IPS-NIHi7 (cell line): ENCODE results near the gene SKI.

Source experiments
- DNase-seq: peaks from one replicate; pipeline ENCODE4 v3.0.0; 2012; ENCODE audit warnings: mixed read lengths; ENCODE audit errors: extremely low spot score

Gene SKI

DNA sequence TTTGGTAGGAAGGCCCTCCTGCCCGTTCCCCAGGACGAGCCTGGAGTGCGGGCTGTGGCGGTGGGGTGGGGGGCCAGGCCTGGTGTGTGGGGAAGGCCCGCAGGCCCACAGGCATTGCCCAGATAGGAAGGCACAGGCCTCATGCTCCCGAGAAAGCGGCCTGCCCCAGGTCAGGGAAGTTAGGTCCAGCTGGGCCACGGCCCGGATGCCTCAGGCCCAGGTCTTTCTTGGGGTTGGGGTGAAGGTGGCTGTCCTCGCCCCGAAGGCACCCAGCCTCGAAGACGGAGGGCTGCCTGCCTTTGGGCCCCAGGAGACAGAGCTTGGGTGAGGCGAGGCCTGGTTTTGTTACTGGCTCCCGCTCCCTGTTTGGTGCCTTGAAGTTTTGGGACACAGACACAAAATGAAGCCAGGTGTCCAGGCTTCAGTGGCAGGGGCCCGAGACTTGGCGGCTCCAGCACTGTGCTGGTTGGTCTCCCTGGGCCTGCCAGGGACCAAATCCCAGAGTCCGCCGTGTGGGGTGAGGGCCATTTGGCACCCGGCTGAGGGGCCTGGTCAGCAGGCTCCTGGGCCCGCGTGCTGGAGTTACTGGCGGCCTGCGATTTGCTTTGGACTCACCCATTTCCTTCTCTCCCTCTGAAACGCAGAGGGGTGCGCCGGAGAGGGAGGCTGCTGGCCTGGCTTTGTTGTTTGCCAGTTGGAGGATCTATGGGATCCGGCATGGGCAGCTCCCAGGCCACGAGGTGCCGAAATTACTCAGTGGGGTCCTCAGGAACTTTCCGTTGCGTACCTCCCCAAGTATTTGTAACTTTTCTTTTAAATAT lies 2.0 kb downstream of the SKI start:
- no peak for DNase-seq

DNA sequence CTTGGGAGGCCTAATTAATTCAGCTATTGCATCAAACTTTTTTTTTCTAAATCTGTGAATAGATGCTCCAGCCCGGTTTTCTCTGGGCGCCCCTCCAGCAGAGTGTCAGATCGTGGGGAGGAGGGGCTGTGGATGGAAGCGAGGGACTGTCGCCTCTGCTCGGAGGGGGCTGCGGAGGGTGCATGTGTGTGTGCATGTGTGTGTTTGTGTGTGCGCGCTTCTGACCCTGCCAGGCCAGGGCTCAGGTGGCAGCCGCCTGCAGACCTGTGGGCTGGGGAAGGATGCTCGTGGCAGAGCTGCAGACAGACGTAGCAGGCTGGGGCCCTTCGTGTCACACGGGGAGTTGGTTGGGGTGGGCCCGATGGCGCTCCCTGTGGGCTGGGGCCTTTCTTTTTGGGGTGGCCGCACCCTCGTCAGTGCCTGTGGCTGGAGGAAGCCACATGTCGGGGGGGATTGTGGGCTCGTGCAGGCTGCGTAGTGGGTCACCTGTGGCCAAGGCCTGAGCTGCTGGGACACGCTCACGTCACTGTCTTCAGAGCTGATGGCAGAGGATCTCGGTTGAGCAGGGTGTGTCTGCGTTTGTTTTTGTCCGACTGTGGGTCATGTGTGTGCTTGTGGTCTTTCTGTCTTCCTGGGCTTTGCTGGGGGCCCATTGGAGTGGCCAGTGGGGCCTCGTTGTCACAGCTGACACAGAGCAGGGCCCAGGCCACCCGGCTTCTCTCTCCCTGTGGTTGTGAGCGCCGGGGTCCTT lies 2.8 kb downstream of the SKI start:
- DNase-seq, result no peak

GRCh38 chr1:2231532-2232254 lies 3.6 kb downstream of the SKI start:
- peak; percentile 73 for DNase-seq

DNA sequence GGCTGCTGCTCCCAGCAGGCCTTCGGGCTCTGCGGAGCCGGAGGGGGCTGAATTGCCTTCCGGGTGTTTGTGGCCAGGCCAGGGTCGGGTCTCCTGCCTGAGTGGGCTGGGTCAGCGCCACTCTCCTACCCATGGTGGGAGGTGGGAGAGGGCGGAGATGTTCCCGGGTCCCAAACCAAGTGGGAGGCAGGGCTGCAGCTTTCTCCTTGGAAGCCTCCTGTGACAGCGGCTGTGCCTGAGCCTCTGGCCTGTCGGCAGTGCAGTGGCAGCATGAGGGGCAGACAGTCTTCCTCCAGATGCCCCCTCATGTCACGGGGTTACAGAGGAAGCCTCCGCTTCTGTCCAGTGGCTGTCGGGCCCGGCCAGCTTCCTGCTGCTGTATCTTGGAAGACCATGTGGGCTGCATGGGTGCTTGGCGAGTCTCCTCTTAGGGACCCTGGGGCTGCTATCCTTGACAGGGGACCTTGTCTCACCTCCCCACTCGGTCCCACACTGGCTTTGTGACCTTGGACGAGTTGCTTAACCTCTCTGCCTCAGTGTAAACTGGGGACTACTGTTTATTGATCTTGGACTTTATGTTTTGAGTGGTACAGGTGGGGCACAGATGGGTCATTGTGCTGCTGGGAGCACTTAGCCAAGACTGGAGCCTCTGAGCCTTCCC lies 4.3 kb downstream of the SKI start:
- DNase-seq, result no peak

GRCh38 chr1:2232916-2233438 lies 4.9 kb downstream of the SKI start:
- no peak for DNase-seq

DNA sequence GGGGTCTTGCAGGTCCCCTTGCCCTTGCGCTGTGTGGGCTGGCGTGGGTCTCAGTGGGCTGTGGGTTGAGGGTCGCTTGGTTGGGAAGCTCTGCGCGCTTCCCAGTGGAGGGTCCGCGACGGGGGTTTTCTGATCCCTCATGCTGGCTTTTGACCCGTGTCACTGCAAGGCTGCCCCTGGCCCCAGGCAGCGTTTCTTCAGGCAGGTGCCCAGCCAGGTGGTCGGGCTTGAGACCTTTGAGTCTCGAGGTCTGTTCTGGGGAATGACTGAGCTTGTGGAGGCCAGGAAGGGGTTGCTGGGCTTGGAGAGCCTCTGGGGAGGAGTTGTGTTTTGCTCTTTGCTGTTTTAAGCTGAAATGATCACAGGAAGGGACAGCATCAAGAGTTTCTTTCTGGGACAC lies 5.3 kb downstream of the SKI start:
- no peak for DNase-seq

DNA sequence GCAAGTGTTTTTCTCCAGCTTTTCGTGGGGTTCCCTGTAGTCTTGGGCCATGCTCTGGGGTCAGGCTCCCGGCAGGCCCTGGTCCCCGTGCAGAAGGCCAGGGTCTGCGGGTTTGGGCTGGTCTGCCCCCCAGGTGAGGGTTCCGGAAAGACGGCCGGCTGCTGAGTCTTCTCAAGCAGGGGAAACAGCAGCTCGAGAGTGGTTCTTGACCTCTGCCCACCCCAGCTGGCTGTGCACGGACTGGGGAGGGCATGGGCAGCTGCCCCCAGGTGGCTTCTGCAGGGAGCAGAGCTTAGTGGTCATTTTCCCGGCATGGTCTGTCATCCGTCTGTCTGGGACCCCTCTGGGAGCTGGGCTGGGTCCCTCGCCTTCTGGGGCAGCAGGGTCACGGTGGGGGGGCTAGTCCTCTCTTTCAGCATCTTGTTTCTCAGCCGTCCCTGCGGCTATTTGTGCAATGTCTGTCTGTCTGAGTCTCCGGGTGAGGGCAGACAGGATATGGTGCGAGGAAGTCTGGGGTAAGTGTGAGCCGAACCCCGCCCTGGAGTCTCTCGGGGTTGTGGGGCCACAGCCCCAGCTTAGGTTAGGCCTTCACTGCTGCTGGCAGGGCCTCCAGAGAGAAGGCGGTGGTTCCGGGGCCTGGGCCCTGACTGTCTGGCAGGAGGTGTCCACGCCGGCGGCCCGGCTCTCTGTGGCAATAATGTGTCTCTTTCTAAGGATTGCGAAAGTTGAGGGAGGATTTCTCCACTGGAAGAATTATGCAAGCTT lies 6.1 kb downstream of the SKI start:
- DNase-seq, result no peak

DNA sequence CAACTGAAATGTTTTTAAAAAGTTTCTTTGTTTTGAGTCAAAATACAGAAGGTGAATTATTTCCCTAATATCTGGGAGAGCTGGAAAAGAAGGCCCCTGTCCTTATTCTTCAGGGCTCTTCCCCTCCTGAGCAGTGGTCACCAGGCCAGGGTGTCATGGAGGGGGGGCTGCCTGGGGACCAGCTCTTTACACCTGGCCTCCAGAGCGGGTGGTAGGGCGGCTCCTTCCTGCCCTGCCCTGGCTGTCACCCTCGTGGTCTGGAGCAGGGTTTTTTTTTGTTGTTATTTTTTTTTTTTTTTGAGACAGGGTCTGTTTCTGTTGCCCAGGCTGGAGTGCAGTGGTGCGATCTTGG lies 6.6 kb downstream of the SKI start:
- DNase-seq, result no peak

GRCh38 chr1:2235300-2235998 lies 7.3 kb downstream of the SKI start:
- DNase-seq, result no peak

GRCh38 chr1:2236695-2237677 lies 8.9 kb downstream of the SKI start:
- no peak for DNase-seq

DNA sequence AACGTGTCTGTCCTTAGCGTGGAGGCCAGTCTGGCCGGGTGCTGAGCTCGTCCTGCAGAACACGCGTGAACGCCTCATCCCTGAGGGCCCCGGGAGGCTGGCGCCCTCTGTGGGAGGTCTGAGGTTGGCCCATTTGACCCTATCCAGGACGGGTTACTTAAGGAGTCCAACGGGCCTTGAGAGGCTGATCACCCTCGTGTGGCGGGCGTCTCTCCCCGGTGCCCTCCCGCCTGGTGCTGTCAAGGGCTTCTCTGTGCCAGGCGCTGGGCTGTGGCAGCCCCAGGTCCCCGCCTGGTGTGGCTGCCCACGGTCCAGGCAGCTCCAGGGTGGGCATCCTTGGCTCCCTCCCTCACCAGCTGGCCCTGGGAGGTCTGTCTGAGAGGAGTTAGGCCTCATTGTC lies 9.7 kb downstream of the SKI start:
- DNase-seq, result no peak

DNA sequence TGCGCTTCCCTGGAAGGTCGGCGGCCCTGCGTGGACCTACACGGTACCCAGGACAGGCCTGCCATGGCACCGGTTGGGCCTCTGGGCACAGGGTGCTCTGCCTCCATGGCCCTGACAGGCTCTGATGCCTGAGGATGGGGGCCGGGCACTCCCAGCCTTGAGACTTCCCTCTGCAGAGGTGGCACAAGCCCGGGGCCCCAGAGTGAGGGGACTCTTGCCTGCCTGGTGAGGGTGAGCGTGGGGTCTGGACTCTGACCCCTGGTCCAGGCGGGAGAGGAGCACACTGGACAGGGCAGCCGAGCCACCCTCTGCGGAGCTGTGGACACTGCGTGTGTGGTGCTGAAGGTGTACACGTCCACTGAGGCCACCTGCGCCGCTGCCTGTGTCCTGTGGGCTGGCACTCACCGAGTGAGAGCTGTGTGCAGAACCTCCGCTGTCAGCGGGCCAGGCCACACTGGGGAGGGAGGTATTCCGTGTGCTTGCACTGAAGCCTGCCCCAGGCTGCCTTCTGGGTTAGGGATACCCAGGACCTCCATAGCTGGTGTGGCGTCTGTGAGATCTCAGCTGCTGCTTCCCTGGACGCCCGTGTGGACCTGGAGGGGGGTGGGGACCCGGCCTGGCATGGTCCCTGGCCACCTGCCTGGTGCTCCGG lies 10.4 kb downstream of the SKI start:
- no peak for DNase-seq

- no peak for DNase-seq
These were observed 10.9 kb downstream of the SKI start for GRCh38 chr1:2239013-2239370.

DNA sequence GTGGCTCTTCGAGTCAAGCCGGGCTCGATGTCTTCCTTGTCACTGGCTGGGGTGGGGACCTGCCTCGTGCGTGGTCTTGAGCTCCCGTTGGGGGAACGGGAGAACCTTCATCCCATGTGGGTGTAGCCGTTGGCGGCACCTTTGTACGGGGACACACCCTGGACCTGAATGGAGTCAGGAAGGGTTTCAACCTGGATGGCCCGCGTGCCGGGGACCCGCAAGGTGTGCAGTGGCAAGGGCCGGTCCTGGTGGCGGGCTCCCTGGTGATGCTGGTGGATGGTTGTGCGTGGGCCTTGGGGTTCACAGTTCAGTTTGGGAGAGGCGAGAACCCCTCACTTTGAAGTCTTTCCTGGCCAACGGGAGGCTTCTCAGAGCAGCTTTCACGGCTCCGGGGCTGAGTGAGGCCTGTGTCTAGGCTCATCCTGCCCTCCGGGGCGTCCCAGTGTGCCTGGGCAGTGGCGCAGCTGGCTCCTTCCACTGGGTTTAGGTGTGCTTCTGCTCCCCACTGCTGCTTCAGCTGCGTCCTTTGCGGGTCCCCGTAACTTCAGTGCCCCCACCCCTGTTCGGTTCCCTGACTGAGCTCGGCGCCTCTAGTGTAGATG lies 11.4 kb downstream of the SKI start:
- no peak for DNase-seq

GRCh38 chr1:2240270-2241156 lies 12.4 kb downstream of the SKI start:
- no peak for DNase-seq

GRCh38 chr1:2241820-2242219 lies 13.7 kb downstream of the SKI start:
- DNase-seq, result no peak
